Measurements from ENCODE around the gene SNTA1.

The SNTA1 gene

GRCh38 chr20:33477386-33478234 is 34.0 kb upstream of the SNTA1 start:
- Histone ChIP-seq H3K79me2 (ENCODE audit: control insufficient read depth, insufficient read depth, low read length) (no peaks in the 10 kb centered on the region), H3K56ac (ENCODE audit: low read length) (no peak overlapping the region)

DNA sequence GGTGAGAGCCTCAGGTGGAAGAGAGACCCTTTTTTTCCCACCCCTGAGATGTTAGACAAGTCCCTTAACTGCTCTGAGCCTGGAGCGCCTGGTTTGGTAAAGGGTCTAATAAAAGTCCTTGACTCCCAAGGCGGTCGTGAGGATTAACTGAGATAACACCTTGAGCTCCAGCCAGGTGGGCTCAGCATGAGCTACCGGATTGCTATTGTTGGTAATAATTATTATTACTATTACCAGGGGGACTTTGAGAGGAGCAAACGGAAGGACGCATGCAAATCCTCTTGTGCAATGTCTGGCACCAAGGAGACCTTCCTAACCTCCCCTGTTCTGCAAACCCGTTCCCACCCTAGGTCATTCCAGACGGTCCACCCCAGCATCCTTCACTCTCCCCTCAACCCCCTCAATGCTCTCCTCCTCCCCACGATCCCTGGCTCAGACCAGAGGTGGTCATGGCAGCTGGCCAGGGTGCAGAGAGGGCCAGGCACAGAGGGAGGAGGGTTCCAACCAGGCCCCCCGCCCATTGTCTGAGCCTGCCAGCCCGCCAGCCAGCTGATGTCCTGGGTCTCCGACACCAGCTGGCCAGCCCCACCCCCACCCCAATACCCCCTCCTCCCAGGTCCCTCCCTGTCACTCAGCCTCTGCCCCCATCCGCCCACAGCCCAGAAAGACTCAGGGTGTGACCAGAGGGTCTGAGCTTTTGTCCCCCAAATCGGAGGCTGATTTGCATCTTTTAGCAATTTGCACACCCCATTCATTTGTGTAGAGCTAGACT is 32.0 kb upstream of the SNTA1 start:
- Histone ChIP-seq H2BK5ac (ENCODE audit: low read length) (no peak overlapping the region), H4K5ac (ENCODE audit: low read length) (no peak overlapping the region), H3K18ac (ENCODE audit: low read length) (no peak overlapping the region), H3K36me3 (ENCODE audit: control insufficient read depth, insufficient read depth, low read length) (no peaks in the 10 kb centered on the region), H3K56ac (ENCODE audit: low read length) (no peak overlapping the region), H2AK5ac (ENCODE audit: low read length) (no peak overlapping the region), H3K23ac (ENCODE audit: low read length) (no peak overlapping the region), H3K79me1 (ENCODE audit: low read length) (no peaks in the 10 kb centered on the region), H3K9ac (ENCODE audit: low read length) (no peak overlapping the region), H3K4ac (ENCODE audit: low read depth, low read length) (no peak overlapping the region), H3K4me1 (ENCODE audit: control insufficient read depth, low read depth, low read length) (no peaks in the 10 kb centered on the region), H4K8ac (ENCODE audit: low read depth, low read length) (no peak overlapping the region), H3K4me3 (ENCODE audit: low read length) (no peak overlapping the region), H2BK120ac (ENCODE audit: low read depth, low read length) (no peak overlapping the region), H2BK15ac (replicated peaks; ENCODE audit: low read depth) (no peak overlapping the region), H3K4me2 (ENCODE audit: low read length) (no peak overlapping the region), H3K79me2 (ENCODE audit: control insufficient read depth, insufficient read depth, low read length) (no peaks in the 10 kb centered on the region), H3K27ac (ENCODE audit: low read depth, low read length) (no peak overlapping the region), H3K27me3 (ENCODE audit: insufficient read depth, low read length, poor library complexity) (no peaks in the 10 kb centered on the region)
- no CpG with 5 or more reads among the region's 14 CpGs for WGBS (ENCODE audit: extremely low coverage, insufficient coverage, low lambda C conversion rate)
- no peak for DNase-seq

More at GRCh38 chr20:33477386-33478234, 34.0 kb upstream of the SNTA1 start:
- Histone ChIP-seq H4K8ac (ENCODE audit: low read depth, low read length) (no peak overlapping the region), H3K79me1 (ENCODE audit: low read length) (no peaks in the 10 kb centered on the region), H3K4me2 (ENCODE audit: low read length) (no peak overlapping the region), H2BK15ac (replicated peaks; ENCODE audit: low read depth) (no peak overlapping the region), H2BK120ac (ENCODE audit: low read depth, low read length) (no peak overlapping the region), H3K4me3 (ENCODE audit: low read length) (no peak overlapping the region), H4K5ac (ENCODE audit: low read length) (no peak overlapping the region), H3K18ac (ENCODE audit: low read length) (no peak overlapping the region), H3K36me3 (ENCODE audit: control insufficient read depth, insufficient read depth, low read length) (no peaks in the 10 kb centered on the region), H3K27me3 (ENCODE audit: insufficient read depth, low read length, poor library complexity) (no peaks in the 10 kb centered on the region), H3K9ac (ENCODE audit: low read length) (no peak overlapping the region), H3K4me1 (ENCODE audit: control insufficient read depth, low read depth, low read length) (no peaks in the 10 kb centered on the region), H3K23ac (ENCODE audit: low read length) (no peak overlapping the region), H2AK5ac (ENCODE audit: low read length) (no peak overlapping the region), H3K4ac (ENCODE audit: low read depth, low read length) (no peak overlapping the region), H3K27ac (ENCODE audit: low read depth, low read length) (no peak overlapping the region), H2BK5ac (ENCODE audit: low read length) (no peak overlapping the region)
- no CpG with 5 or more reads among the region's 7 CpGs for WGBS (ENCODE audit: extremely low coverage, insufficient coverage, low lambda C conversion rate)
- peak; percentile 42 for DNase-seq

GRCh38 chr20:33474963-33475362 is 31.4 kb upstream of the SNTA1 start:
- no peak overlapping the region for H3K56ac ChIP-seq (ENCODE audit: low read length)
- no peaks in the 10 kb centered on the region for H3K79me1 ChIP-seq (ENCODE audit: low read length)
- H3K27me3 ChIP-seq (ENCODE audit: insufficient read depth, low read length, poor library complexity): no peaks in the 10 kb centered on the region
- H2BK5ac ChIP-seq (ENCODE audit: low read length): no peak overlapping the region
- no peak overlapping the region for H2BK120ac ChIP-seq (ENCODE audit: low read depth, low read length)
- no peak overlapping the region for H3K4me3 ChIP-seq (ENCODE audit: low read length)
- no peak overlapping the region for H3K23ac ChIP-seq (ENCODE audit: low read length)
- H3K36me3 ChIP-seq (ENCODE audit: control insufficient read depth, insufficient read depth, low read length): no peaks in the 10 kb centered on the region
- H3K18ac ChIP-seq (ENCODE audit: low read length): no peak overlapping the region
- no peak for DNase-seq
- H4K5ac ChIP-seq (ENCODE audit: low read length): no peak overlapping the region
- WGBS (ENCODE audit: extremely low coverage, insufficient coverage, low lambda C conversion rate): no CpG with 5 or more reads among the region's 11 CpGs
- no peak overlapping the region for H3K9ac ChIP-seq (ENCODE audit: low read length)
- H4K8ac ChIP-seq (ENCODE audit: low read depth, low read length): no peak overlapping the region
- H2BK15ac ChIP-seq (replicated peaks; ENCODE audit: low read depth): no peak overlapping the region
- no peak overlapping the region for H3K4me2 ChIP-seq (ENCODE audit: low read length)
- H2AK5ac ChIP-seq (ENCODE audit: low read length): no peak overlapping the region
- H3K27ac ChIP-seq (ENCODE audit: low read depth, low read length): no peak overlapping the region
- no peaks in the 10 kb centered on the region for H3K4me1 ChIP-seq (ENCODE audit: control insufficient read depth, low read depth, low read length)
- H3K4ac ChIP-seq (ENCODE audit: low read depth, low read length): no peak overlapping the region
- no peaks in the 10 kb centered on the region for H3K79me2 ChIP-seq (ENCODE audit: control insufficient read depth, insufficient read depth, low read length)

DNA sequence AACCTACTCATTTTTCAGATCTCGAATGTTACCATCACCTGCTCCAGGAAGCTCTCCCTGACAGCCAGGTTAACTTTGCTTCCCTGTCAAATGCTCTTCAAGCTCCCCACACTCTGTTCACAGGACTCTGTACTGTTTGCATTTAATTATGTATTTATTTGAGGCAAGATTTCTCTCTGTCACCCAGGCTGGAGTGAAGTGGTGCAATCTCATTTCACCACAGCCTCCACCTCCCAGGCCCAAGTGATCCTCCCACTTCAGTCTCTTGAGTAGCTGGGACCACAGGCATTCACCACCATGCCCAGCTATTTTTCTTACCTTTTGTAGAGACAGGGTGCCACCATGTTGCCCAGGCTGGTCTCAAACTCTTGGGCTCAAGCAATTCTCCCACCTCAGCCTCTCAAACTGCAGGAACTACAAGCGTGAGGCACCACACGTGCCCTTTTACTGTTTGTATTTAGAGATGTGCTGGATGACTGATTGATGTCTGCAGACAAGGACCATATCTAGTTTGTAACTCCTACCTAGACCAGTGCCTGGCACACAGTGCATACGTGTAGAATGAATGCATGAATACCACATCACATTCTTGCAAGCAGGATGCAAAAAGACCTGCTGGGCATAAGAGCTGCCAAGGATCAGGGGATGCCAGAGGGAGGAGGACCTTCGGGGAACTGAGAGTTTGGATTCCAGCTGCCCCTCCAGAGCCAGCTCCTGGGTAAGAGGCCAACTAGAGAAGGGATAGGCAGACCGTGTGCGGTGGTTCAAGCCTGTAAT is 30.7 kb upstream of the SNTA1 start:
- H3K4me1 ChIP-seq (ENCODE audit: control insufficient read depth, low read depth, low read length): no peaks in the 10 kb centered on the region
- H3K79me2 ChIP-seq (ENCODE audit: control insufficient read depth, insufficient read depth, low read length): no peaks in the 10 kb centered on the region

DNA sequence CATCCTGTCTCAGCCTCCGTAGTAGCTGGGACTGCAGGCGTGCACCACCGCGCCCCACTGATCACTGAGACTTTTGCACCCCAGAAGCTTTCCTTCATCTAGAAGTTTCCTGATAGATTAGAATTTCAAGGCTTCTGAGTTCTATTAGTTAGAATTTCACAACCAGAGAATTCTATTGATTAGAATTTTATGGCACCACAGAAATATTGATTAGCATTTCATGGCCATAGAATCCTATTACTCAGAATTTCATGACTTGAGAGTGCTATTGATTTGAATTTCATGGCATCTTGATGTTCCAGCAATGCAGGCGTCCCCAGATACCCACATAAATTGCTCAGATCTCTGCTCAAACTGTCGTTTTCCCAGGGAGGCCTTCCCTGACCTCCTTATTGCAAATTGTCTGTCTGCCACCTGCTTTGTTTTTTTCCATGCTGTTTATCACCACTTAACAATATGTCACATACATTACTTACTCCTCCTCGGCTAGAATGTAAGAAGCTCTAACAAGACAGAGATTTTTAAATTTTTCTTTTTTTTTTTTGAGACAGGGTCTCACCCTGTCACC is 29.4 kb upstream of the SNTA1 start:
- no peak overlapping the region for H3K27ac ChIP-seq (ENCODE audit: low read depth, low read length)
- no peak overlapping the region for H3K9ac ChIP-seq (ENCODE audit: low read length)
- H3K56ac ChIP-seq (ENCODE audit: low read length): no peak overlapping the region
- H3K23ac ChIP-seq (ENCODE audit: low read length): no peak overlapping the region
- H3K79me2 ChIP-seq (ENCODE audit: control insufficient read depth, insufficient read depth, low read length): no peaks in the 10 kb centered on the region
- no peak overlapping the region for H3K18ac ChIP-seq (ENCODE audit: low read length)
- H2BK15ac ChIP-seq (replicated peaks; ENCODE audit: low read depth): no peak overlapping the region
- no peak for DNase-seq
- H4K5ac ChIP-seq (ENCODE audit: low read length): no peak overlapping the region
- no peaks in the 10 kb centered on the region for H3K79me1 ChIP-seq (ENCODE audit: low read length)
- H3K4me1 ChIP-seq (ENCODE audit: control insufficient read depth, low read depth, low read length): no peaks in the 10 kb centered on the region
- H3K4ac ChIP-seq (ENCODE audit: low read depth, low read length): no peak overlapping the region
- no peak overlapping the region for H2AK5ac ChIP-seq (ENCODE audit: low read length)
- no CpG with 5 or more reads among the region's 7 CpGs for WGBS (ENCODE audit: extremely low coverage, insufficient coverage, low lambda C conversion rate)
- no peaks in the 10 kb centered on the region for H3K36me3 ChIP-seq (ENCODE audit: control insufficient read depth, insufficient read depth, low read length)
- no peak overlapping the region for H4K8ac ChIP-seq (ENCODE audit: low read depth, low read length)
- H2BK120ac ChIP-seq (ENCODE audit: low read depth, low read length): no peak overlapping the region
- no peak overlapping the region for H3K4me2 ChIP-seq (ENCODE audit: low read length)
- H3K4me3 ChIP-seq (ENCODE audit: low read length): no peak overlapping the region
- no peaks in the 10 kb centered on the region for H3K27me3 ChIP-seq (ENCODE audit: insufficient read depth, low read length, poor library complexity)
- no peak overlapping the region for H2BK5ac ChIP-seq (ENCODE audit: low read length)

More for the DNA sequence above, 30.7 kb upstream of the SNTA1 start:
- Histone ChIP-seq H4K5ac (ENCODE audit: low read length) (no peak overlapping the region), H4K8ac (ENCODE audit: low read depth, low read length) (no peak overlapping the region), H3K4me2 (ENCODE audit: low read length) (no peak overlapping the region), H3K4ac (ENCODE audit: low read depth, low read length) (no peak overlapping the region), H3K79me1 (ENCODE audit: low read length) (no peaks in the 10 kb centered on the region), H3K27ac (ENCODE audit: low read depth, low read length) (no peak overlapping the region), H2BK15ac (replicated peaks; ENCODE audit: low read depth) (no peak overlapping the region), H2BK120ac (ENCODE audit: low read depth, low read length) (no peak overlapping the region), H3K36me3 (ENCODE audit: control insufficient read depth, insufficient read depth, low read length) (no peaks in the 10 kb centered on the region), H3K9ac (ENCODE audit: low read length) (no peak overlapping the region), H3K27me3 (ENCODE audit: insufficient read depth, low read length, poor library complexity) (no peaks in the 10 kb centered on the region), H3K23ac (ENCODE audit: low read length) (no peak overlapping the region), H3K56ac (ENCODE audit: low read length) (no peak overlapping the region), H2AK5ac (ENCODE audit: low read length) (no peak overlapping the region), H3K4me3 (ENCODE audit: low read length) (no peak overlapping the region), H2BK5ac (ENCODE audit: low read length) (no peak overlapping the region), H3K18ac (ENCODE audit: low read length) (no peak overlapping the region)
- no peak for DNase-seq
- WGBS (ENCODE audit: extremely low coverage, insufficient coverage, low lambda C conversion rate): no CpG with 5 or more reads among the region's 7 CpGs

Data from mesendoderm (in vitro differentiated cells).